Testis (tissue), 2 donors: ENCODE data around the gene ECM1.

Experiments used
- CTCF ChIP-seq, 3 experiments: fragments of 450-650 bp in 2 of 3; fragments of 200-600 bp in 1 of 3; sonication (generic) in 1 of 3; IDR thresholded peaks; one replicate each; pipeline ENCODE4 v1.5.1; 2016 to 2019; ENCODE audit warnings: antibody characterized with exemption in 3 of 3, mild to moderate bottlenecking in 2 of 3, moderate library complexity in 1 of 3
- POLR2A ChIP-seq: fragments of 450-650 bp; IDR thresholded peaks from one replicate; pipeline ENCODE4 v1.6.1; 2017; ENCODE audit warnings: antibody characterized with exemption, mild to moderate bottlenecking, moderate library complexity

- no peak for TF ChIP-seq CTCF (IDR thresholded peaks at IDR 0.05)
- TF ChIP-seq POLR2A: no peak
Measured at GRCh38 chr1:150544204-150544603, 36.3 kb downstream of the ECM1 start.
